ENCODE measurements around the gene MEP1A.
"Not testable (repeated sequence)": the region's sequence is repeated elsewhere in the genome, so short reads cannot be mapped to it uniquely, and the experiment has no call there.

The MEP1A gene

GRCh38 chr6:46777476-46778346 lies 15.5 kb upstream of the MEP1A start:
- DNase-seq (ENCODE audit: low read depth in 2 of 2), result no peak

DNA sequence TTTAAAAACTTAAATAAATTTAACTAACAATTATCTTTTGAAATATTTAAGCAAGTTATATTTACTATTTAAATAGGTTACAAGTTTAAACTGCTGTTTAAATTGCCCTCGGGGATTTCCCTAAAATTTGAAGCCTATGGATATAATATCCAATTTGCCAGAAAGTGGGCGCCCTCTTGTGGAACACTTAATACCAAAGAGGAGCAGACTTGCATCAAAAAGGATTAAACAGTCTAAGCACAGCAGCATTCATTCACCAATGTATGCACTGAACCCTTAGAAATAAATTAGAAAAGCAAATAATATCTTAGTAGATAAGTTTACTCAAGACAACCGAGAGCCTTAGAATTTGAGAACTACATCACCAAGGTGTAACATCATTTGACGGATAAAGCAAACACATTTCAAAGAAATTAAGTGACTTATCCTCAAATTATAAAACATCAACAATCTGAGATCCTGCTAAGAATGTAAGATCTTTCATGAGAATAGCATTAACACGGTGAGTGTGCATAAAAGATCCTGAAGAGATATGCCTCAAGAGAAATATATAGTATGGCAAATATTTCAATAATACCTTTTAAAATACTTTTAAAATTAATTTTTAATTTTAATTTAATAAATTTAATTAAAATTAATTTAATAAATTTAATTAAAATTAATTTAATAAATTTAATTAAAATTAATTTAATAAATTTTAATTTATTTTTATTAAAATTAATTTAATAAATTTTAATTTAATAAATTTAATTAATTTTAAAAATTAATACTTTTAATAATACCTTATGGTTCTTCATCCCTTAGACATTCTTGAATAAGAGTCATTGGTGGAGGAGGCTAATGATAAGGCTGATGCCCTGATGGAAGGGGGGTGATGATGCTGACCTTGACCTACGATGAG lies 11.5 kb upstream of the MEP1A start:
- no peak for DNase-seq (ENCODE audit: low read depth in 2 of 2)

- DNase-seq (ENCODE audit: low read depth in 2 of 2), result no peak
Measured at GRCh38 chr6:46784535-46784934, 8.7 kb upstream of the MEP1A start.

DNA sequence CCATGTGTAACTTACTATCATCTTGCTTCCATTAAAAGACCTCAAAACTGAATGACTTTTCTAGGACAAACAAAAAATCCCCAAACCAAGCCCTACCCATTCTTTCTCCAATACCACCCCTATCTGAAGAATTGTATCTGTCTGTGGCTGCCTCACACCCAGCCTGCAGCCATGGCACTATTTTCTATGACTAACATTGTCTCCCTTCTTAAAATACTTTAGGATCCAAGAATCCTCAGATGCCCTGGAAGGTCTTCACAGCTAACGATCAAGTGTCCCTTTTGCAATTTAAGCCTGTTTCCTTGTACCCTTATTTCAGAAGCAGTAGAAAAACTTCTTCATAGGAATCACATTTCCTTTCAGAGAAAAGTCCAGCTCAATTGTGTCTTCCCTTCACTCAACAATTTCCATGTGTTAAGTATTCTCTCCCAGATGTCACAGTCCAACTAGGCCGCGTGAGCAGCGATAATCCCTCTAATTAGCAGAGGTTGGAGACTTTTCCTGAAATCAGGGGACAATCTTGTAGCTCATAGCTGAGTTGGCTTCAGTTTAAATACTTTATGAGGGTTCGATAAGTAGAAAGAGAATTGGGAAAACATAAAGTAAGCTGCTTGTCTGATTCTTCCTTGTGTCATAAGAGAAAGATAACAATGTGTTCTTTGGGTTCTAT lies 5.2 kb upstream of the MEP1A start:
- no peak for DNase-seq (ENCODE audit: low read depth in 2 of 2)

DNA sequence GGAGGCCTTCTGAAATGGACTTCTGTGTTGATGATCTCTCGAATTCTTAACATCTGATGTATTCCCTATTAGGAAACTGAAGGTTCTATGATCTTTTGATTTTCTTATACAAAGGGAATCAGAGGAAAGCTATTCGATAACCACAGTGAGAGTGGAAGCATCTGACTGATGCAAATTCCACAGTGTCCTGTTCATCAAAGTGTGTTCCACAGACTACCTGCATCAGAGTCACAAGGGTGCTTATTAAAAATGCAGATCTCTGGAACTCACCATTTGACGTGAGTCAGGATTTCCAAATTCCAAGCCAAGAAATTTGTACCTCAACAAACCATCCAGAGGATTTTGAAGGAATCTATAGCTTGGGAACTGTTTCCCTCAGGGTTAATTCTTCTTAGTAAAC lies 4.4 kb upstream of the MEP1A start:
- DNase-seq (ENCODE audit: low read depth in 2 of 2), result no peak

DNA sequence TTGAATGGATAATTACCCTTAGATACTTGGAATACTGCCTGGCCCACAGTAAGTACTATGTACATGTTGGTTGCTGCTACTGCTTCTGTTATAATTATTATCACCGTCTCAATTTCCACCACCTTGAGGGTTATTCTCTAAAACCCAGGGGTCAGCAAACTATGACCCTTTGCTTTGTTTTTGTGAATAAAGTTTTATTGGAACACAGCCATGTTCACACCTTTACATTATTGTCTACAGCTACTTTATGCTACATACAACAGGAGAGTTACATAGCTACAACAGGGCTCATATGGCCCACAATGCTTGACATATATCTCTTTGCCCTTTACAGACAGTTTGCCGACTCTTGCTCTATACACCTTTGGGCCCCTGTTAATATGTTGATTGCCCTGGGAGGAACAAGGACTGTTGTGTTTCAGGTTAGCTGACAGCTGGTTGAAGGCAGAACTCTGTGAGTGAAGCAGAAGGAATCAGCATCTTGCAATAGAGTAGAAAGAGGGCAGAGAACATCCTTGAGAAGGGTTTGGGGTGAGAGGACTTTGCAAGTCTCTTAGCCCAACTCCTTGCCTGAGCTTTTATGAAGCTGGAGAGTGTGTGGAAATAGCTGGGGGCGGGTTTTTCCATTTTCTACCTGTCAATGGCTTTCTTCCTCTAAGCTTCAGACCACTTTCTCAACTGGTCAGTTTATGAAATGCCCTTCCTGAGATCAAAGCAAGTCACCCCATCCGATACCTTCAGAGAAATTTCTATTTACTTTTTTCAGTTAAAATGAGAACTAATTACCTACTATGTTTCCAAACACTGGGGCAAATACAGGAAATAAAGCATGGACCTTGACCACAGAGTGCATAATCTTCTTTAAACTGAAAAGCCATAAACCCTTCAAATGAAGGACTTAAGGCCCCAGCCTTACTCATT lies 3.5 kb upstream of the MEP1A start:
- no peak for DNase-seq (ENCODE audit: low read depth in 2 of 2)

DNA sequence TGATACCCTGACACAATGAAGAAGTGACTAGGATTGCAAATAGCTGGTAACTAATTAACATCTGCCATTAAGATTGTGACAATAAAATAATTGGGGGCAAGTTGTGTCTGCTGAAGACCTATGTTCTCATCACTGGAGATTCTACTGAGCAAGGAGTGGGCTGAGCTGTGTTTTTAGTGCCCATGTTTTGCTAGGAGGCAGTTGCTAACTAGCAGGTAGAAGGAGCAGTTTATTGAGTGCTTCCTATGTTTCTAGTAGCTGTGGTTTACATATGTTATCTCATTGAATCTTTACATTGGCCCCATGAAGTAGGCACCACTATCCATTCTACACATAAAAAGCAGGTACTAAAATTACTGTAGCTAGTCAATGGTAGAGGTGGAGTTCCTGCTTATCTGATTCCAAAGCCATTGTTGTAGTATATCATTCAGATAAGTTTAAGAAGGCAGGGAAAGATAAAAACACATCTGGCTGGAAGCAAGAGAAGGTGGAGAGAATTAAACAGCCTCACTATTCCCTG lies 2.8 kb upstream of the MEP1A start:
- DNase-seq (ENCODE audit: low read depth in 2 of 2), result no peak

- DNase-seq (ENCODE audit: low read depth in 2 of 2), result no peak
Measured at GRCh38 chr6:46792635-46793034, 554 bp upstream of the MEP1A start.

DNA sequence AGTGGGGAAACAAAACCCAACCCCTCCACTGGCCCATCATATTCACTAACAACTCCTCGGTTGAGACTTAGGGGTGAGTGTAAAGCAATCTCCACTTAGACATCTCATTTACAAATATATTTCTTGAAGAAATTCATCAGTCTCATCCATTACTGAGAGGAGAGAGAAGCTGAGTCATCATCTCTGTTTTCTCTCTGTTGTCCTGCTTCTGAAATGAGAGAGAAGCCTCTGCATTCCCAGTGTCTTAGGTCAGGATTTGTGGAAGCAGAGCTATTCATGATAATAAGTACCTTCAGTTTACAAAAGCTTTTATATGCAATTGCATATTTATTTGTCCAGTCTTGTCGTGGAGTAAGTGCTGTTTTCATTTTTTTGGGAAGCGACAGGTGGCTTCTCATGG lies 879 bp downstream of the MEP1A start:
- no peak for DNase-seq (ENCODE audit: low read depth in 2 of 2)

DNA sequence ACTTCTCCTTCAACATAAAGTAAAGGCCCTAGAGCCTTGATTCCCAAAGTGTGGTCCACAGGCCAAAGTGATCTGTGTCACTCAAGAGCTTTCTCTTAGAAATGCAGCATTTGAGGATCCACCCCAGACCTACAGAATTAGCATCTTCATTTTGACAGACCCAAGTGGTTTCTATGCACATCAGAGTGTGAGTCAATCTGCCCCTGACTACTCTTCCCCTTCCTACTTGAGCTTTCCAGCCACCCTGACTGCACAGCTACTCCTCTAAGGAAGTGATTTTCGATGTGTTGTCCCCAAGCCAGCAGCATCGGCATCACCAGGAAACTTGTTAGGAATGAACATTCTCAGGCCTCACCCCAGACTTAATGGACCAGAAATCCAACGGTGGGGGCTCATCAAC lies 2.6 kb downstream of the MEP1A start:
- DNase-seq (ENCODE audit: low read depth in 2 of 2), result no peak

DNA sequence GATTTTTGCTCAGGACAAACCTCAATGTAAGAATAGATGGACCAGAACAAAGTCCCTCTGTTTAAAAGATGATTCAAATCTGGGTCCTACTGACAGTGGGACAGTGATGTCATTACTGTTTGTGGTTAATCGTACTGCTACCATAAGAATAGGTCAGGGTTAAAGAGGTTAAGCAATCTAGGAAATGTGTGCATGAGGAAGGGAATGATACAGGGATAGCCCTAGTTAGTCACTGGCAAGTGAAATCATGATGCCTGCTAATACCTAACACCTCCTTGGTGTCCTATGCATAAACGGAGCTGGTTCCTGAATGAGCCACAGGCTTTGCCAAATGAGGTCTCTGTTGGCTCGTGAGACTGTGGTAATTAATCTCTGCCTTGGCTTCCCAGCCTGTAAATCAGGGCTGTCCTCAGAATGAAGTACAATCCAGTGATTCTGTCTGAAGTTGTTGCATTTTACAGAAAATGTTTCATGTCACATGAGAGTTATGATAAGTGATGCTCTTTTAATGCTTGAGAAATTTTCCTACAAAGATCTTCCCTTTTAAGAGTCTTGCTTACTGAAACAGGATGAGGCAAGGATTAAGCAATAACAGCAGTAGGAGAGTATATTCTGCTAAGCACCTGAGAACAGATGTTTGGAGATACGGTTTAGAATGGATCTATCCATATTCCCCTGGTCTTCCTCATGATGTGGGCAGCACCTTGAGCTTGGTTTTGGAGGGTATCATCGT lies 3.8 kb downstream of the MEP1A start:
- no peak for DNase-seq (ENCODE audit: low read depth in 2 of 2)

GRCh38 chr6:46799657-46800056 lies 6.5 kb downstream of the MEP1A start:
- DNase-seq (ENCODE audit: low read depth in 2 of 2), result no peak

DNA sequence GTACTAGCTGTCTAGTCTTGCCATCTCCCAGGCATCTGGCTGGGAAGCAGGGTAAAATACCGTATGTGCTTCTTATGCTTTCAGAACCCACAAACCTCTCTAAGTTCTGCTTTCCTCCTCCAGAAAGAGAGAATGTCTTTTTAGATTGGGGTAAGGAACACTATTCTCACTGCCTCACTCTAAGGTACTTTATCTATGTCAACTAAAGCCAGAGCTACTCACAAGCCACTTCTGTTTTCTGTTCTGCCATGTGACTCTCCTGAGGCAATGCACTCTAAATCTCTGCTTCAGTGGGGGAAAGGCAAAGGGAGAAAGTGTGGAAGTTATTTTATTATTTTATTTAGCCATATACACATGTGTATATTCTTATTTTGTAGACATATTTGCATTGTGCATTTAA lies 15.6 kb downstream of the MEP1A start:
- DNase-seq (ENCODE audit: low read depth in 2 of 2), result no peak

DNA sequence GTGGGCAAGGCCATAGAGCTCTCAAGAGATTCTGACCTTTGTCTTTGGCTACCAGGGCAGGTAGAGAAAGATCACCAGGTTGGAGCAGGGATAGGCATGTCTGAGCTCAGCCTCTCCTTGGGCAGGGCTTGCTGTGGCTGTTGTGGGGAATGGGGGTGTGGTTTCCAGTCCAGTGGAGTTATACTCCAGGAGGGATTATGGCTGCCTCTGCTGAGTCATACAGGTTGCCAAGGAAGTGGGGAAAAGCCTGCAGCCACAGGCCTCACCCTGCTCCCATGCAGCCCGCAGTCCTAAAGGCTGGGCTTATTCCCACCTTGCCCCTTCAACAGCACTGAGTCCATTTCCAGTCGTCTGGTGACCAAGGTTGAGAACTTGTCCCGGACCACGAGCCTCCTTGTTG lies 21.9 kb downstream of the MEP1A start:
- no peak for DNase-seq (ENCODE audit: low read depth in 2 of 2)

DNA sequence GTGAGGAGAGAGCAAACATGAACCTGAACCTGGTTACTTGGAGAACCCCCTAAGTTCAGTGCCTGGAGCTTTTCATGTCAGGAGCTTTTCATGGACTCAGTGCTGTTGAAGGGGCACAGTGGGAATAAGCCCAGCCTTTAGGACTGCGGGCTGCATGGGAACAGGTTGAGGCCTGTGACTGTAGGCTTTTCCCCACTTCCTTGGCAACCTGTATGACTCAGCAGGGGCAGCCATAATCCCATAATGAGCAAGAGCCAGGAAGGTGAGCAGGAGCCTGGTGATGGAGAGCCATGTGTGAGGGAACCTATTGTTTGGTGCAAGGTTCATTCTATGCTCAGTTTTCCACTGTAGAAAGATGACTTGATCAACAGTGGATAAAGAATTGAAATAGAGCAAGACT lies 23.4 kb downstream of the MEP1A start:
- DNase-seq (ENCODE audit: low read depth in 2 of 2), result no peak

DNA sequence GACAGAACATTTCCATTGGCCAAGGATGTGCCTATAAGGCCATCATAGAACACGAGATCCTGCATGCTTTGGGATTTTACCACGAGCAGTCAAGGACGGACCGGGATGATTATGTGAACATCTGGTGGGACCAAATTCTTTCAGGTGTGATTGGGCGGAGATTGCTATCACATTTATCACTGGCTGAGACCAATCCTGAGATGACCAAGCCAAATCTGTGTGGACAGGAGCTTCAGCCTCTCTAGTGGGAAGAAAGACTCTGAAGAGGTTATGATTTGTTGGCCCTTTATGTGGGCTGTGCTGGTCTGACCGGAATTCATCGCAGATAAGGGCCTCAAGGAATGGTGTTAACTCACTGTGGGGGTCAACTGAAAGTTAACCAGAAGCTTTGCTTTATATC lies 26.4 kb downstream of the MEP1A start:
- DNase-seq (ENCODE audit: low read depth in 2 of 2), result no peak

DNA sequence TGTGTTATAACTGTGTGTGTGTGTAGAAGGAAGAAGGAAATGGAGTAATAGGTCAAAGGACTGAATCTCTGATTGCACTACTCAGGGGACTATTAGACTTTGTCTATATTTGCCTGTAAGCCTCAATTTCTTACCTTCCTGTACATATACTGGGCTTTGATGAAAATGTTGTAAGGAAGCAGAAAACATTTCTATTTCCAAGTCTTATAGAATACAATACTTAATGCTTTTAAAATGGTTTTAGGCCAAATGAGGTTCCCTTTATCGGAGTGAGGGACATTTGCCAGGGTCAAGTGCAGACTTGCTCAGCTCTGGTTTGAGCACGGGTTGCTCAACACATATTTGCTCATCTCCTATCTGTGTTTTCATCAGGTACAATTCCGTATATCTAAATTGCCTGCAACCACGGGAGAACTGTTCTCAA lies 28.3 kb downstream of the MEP1A start:
- DNase-seq (ENCODE audit: low read depth in 2 of 2), result no peak

GRCh38 chr6:46828939-46829338 lies 35.8 kb downstream of the MEP1A start:
- no peak for DNase-seq (ENCODE audit: low read depth in 2 of 2)

- DNase-seq (ENCODE audit: low read depth in 2 of 2), result no peak
Measured at GRCh38 chr6:46832816-46833215, 39.6 kb downstream of the MEP1A start.

GRCh38 chr6:46834257-46834916 lies 41.2 kb downstream of the MEP1A start:
- DNase-seq (ENCODE audit: low read depth in 2 of 2), result not testable (repeated sequence)

Measured in stimulated activated CD8-positive, alpha-beta memory T cell treated with anti-CD3 and anti-CD28 coated beads, Interleukin-7, amount 100 ng/mL, for 1 hour (primary cell).